HG03439 (cell line): ENCODE data around the gene PEDS1.
"Not testable (repeated sequence)": the region's sequence is repeated elsewhere in the genome, so short reads cannot be mapped to it uniquely, and the experiment has no call there.

Source experiments
- ATAC-seq: cut with Tn5 transposase; IDR thresholded peaks from one replicate; pipeline ENCODE4 v1.9.1; 2021; ENCODE audit warnings: mild to moderate bottlenecking, moderate library complexity; ENCODE audit not compliant: unreplicated experiment

Gene PEDS1

GRCh38 chr20:50153500-50154377 lies at the start of gene PEDS1:
TSS of gene PEDS1 (minus strand) at chr20:50153723. CDS start at chr20:50153637, 86 bp downstream.
- peak; percentile 85 for ATAC-seq

- no peak for ATAC-seq
Observed at GRCh38 chr20:50202677-50203076, 49.2 kb upstream of the PEDS1 start.

- ATAC-seq = not testable (repeated sequence)
Observed at GRCh38 chr20:50201710-50202109, 48.2 kb upstream of the PEDS1 start.

DNA sequence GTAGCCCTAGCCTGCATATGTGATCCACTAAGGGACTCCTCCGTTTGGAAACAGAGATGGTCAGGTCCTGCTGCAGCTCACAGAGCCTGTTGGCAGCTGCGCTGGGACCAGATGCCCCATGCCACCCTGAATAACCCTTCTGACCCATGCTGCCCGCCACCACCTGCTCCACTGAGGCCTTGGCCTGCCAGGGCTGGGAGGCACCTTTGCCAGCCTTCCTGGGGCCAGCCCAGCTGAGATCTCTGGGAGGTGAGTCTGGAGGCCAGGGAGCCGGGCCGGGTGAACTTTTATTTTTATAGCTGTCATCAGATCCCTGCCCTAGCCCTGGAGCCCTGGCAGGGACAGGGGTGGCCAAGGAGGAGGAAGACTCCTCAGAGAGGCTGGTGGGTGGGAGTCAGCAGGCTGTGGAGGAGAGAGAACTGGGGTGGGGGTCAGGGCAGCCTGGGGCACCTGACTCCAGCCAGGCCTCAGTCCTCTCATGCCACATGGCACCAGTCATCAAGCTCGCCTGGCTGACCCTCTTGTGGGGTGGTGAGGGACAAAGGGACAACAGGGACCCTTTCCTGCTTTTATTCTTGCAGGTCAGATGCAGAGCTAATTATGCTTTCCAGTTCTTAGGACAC lies 47.1 kb upstream of the PEDS1 start:
- ATAC-seq = no peak

GRCh38 chr20:50199703-50200102 lies 46.2 kb upstream of the PEDS1 start:
- no peak for ATAC-seq

GRCh38 chr20:50198716-50199115 lies 45.2 kb upstream of the PEDS1 start:
- no peak for ATAC-seq

- ATAC-seq = no peak
Observed at GRCh38 chr20:50198180-50198666, 44.7 kb upstream of the PEDS1 start.

DNA sequence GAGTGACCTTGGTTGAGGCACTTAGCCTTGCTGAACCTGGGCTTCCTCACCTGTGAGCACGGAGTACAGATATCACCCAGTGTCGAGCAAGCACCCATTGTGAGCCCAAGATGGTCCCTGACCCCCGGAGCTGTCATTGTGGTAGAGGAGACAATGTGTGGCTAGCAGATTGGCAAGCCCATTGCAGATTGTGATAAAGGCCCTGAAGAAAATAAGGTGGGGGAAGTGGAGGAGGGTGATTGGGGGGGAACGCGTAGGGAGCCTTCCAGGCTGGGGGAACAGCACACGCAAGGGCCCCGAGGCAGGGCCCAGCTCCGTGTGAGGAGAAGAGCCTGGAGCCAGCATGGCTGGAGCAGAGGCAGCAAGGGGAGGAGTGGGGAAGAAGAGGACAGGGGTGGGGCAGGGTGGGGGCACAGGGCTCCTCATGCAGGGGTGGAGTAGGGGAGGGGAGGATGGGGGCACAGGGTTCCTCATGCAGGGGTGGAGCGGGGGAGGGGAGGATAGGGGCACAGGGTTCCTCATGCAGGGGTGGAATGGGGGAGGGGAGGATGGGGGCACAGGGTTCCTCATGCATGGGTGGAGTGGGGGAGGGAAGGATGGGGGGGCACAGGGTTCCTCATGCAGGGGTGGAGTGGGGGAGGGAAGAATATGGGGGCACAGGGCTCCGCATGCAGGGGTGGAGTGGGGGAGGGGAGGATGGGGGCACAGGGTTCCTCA lies 44.1 kb upstream of the PEDS1 start:
- no peak for ATAC-seq

DNA sequence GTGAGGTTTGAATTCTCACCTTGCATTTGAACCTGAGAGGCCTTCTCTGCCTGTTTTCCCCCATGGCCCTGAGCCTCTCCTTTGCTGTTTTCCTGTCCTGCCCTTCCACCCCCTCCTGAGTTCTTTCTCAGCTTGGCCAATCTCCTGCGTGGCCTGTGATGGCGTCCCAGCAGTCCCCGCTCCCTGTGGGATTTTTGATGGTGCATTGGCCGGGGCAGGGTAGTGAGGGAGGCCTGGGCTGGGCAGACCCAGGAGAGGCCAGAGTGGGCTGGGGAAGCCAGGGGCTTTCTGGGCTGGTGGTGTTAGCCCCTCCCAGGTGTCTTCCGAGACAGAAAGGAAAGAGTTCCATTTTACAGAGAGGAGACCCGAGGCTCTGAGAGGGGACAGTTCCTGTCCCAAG lies 43.4 kb upstream of the PEDS1 start:
- ATAC-seq = no peak

- ATAC-seq = no peak
Observed at GRCh38 chr20:50196248-50196647, 42.7 kb upstream of the PEDS1 start.

- ATAC-seq = no peak
Observed at GRCh38 chr20:50195524-50196120, 42.1 kb upstream of the PEDS1 start.

DNA sequence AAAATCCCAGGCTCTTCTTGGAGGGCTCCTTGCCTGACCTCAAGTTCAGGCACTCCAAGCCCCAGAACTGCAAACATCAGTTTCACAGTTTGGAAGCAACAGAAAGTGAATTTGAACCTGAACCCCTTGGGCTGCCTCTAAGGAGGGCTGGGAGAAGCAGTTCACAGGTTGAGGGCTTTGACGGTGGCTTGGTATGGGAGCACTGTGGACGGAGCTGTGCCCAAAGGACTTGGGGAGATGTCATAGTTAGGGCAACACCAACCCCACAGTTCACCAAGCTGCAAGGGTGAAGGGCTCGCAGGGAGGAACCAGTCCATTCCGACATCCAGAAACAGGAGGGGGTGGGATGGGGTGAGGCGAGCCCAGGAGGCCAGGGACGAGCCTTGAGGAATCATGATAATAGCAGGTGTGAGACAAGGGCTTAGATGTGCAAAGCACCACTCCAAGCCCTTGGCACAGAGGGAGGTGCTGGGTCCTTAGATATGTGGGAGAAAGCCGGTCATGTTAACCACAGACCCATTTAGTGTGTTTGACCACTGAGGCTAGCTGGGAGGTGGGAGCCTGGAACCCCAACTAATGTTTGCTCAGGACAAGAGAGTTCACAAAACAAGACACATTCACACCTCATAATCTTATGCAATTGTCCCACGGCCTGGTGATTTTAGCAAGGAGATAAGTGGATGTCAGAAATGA lies 41.5 kb upstream of the PEDS1 start:
- no peak for ATAC-seq

GRCh38 chr20:50194422-50194830 lies 40.9 kb upstream of the PEDS1 start:
- no peak for ATAC-seq

GRCh38 chr20:50193836-50194421 lies 40.4 kb upstream of the PEDS1 start:
- ATAC-seq = no peak

DNA sequence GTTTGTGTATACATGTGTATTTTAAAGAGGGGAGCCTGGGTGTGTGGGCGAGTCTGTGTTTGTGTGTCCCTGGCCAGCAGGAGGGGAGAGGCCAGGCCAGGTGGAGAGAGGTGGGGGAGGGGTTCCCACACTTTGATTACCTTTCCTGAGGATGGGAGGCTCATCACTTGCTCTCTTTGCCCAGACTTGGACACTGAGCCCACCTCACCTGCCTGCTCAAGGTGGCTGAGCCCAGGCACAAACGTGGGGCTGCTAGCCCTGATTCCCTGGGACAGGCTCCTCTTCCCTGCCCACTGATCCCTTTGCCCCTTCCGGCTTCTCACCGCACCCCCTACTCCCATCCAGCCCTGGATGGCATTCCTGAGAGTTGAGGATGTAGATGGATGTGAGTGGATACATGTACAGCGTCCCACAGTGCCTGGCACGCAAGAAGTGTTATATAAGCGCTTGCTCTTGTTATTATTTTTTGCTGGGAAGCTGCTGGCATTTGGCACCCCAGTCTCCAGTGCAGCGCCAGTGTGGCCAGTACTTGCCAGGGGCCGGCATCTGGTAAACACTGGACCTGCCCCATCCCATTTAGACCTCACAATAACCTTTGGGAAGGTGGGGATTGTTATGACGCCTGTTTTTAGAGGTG lies 39.8 kb upstream of the PEDS1 start:
- ATAC-seq = no peak

DNA sequence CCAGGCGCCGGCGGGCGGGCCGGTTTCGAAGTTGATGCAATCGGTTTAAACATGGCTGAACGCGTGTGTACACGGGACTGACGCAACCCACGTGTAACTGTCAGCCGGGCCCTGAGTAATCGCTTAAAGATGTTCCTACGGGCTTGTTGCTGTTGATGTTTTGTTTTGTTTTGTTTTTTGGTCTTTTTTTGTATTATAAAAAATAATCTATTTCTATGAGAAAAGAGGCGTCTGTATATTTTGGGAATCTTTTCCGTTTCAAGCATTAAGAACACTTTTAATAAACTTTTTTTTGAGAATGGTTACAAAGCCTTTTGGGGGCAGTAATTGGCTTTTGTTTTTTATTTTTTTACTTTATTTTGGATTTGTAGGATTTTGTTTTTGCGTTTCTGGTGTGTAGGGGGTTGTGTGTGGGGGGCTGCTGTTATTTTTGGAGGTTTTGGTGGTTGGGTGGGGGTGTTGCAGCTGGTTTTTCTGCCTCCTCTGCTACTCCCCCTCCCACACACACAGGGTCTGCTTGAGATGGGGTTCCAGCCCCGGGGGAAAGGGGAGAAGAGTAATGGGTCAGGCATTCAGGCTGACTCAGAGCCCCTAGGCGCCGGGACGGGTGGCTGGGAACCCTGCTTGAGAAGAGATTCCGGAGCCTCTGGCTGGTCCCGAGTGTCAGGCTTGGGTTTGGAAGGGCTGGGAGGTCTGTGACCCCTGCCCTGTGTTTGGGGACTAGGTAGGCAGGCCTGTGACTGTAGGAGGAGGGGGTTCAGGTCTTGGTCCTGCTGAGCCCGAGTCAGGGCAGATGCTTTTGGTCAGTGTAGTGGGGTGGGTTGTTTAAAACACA lies 39.1 kb upstream of the PEDS1 start:
- peak; percentile 28 for ATAC-seq

- peak; percentile 20 for ATAC-seq
Observed at GRCh38 chr20:50191544-50192363, 38.2 kb upstream of the PEDS1 start.

GRCh38 chr20:50191065-50191543 lies 37.6 kb upstream of the PEDS1 start:
- ATAC-seq = peak; percentile 14
